Type B pancreatic cell (in vitro differentiated cells): ENCODE results near the gene RIMOC1. TPM values are rescaled to one million over a fixed set of nuclear protein-coding genes. Genes with fewer than 3 reads are reported as not detected.

Source experiments
- DNase-seq: peaks from one replicate; pipeline ENCODE4 v3.0.0; 2021; ENCODE audit warnings: mixed read lengths; ENCODE audit not compliant: unreplicated experiment; ENCODE audit errors: extremely low spot score
- H3K27ac Mint-ChIP-seq: 2 replicates; pipeline ENCODE4 v1.8.0; 2021; ENCODE audit warnings: mild to moderate bottlenecking, mixed read lengths
- H3K27me3 Mint-ChIP-seq: 2 replicates; pipeline ENCODE4 v1.8.0; 2021; ENCODE audit warnings: mixed read lengths
- H3K36me3 Mint-ChIP-seq: 2 replicates; pipeline ENCODE4 v1.8.0; 2021; ENCODE audit warnings: mixed read lengths
- H3K4me1 Mint-ChIP-seq: one replicate; pipeline ENCODE4 v1.8.0; 2021; ENCODE audit warnings: mixed read lengths; ENCODE audit not compliant: unreplicated experiment
- H3K4me3 Mint-ChIP-seq: 2 replicates; pipeline ENCODE4 v1.8.0; 2021; ENCODE audit warnings: mild to moderate bottlenecking, mixed read lengths
- H3K9me3 Mint-ChIP-seq: 2 replicates; pipeline ENCODE4 v1.8.0; 2021; ENCODE audit warnings: mixed read lengths
- CTCF ChIP-seq: fragments of 200-600 bp; sonication (generic); conservative IDR thresholded peaks from 2 replicates; pipeline ENCODE4 v1.5.0; 2021; ENCODE audit warnings: antibody characterized with exemption, mild to moderate bottlenecking
- total RNA-seq: library from RNA; stranded (reverse); gene quantifications from 2 replicates; pipeline ENCODE4 v1.2.1, GENCODE V29; 2021; ENCODE audit warnings: low replicate concordance

Gene RIMOC1
- total RNA-seq, 1 donor from 2014 or later: 39.0 TPM

DNA sequence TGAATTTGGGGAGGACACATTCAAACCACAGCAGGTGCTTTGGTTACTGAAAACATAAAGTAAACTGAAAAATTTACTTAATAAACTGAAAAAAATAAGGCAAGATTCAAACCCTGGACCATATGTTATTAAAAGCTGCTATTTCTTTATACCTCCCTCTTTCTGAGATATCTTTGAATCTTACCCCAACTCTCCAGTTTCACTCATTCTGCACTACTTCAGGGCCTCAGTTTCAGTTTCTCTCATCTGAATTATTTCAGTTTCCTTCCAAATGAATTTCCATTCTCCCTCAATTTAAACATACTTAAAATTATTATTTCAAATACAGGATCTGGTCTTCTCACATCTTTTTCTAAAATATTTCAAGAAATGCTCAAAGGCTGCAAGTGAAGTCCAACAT, 29.0 kb upstream of the RIMOC1 start:
- Mint-ChIP-seq H3K27me3 (no peaks in the 10 kb centered on the region), H3K9me3 (no peaks in the 10 kb centered on the region), H3K4me1 (peaks cover 12% of the 10 kb centered on the region), H3K27ac (no peak overlapping the region), H3K36me3 (no peaks in the 10 kb centered on the region), H3K4me3 (no peak overlapping the region)
- no peak for DNase-seq
- TF ChIP-seq CTCF: no peak

DNA sequence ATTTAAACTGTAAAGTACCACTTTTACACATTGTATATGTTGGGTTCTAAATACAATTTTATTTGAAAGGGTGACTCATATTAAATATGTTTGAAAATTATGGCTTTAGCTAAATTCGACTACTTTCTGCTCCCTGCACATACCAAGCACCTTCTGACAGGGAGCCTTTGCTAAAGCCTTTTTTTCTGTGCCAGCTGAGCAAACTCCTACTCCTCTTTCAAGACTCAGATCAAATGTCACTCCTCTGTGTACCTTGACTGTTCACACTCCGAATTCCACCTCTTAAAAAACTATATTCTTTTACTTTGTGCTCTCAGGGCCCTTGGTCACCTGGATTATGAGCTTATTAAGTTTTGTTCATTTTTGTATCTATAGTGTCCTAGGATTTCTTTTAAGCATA, 27.5 kb upstream of the RIMOC1 start:
- Mint-ChIP-seq H3K27ac (no peak overlapping the region), H3K4me3 (no peak overlapping the region), H3K9me3 (no peaks in the 10 kb centered on the region), H3K36me3 (no peaks in the 10 kb centered on the region), H3K27me3 (no peaks in the 10 kb centered on the region), H3K4me1 (peaks cover 8% of the 10 kb centered on the region)
- no peak for DNase-seq
- TF ChIP-seq CTCF: no peak

DNA sequence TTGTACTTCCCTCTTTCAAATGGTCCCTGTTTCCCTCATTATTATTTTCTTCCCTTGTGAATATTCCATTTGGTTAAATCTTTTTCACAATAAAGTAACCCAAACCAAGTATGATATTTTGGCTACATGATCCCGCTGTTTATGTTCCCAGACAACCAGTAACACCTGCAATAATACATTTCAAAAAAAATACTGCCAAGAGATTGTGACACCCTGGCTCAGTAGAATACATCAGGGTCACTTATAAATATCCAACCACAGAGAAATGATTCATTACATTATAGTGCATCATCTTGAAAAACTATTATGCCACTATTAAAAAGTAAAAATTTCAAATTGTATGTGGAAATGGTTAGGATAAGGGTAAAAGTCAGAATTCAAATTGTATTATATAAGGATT, 26.7 kb upstream of the RIMOC1 start:
- H3K4me3 Mint-ChIP-seq: no peak overlapping the region
- peaks cover 8% of the 10 kb centered on the region for H3K4me1 Mint-ChIP-seq
- DNase-seq: no peak
- H3K36me3 Mint-ChIP-seq: no peaks in the 10 kb centered on the region
- H3K9me3 Mint-ChIP-seq: no peaks in the 10 kb centered on the region
- no peak overlapping the region for H3K27ac Mint-ChIP-seq
- no peak for TF ChIP-seq CTCF
- no peaks in the 10 kb centered on the region for H3K27me3 Mint-ChIP-seq

GRCh38 chr5:41878173-41878572, 26.0 kb upstream of the RIMOC1 start:
- H3K27ac Mint-ChIP-seq: no peak overlapping the region
- no peaks in the 10 kb centered on the region for H3K9me3 Mint-ChIP-seq
- peaks cover 8% of the 10 kb centered on the region for H3K4me1 Mint-ChIP-seq
- TF ChIP-seq CTCF: no peak
- no peaks in the 10 kb centered on the region for H3K27me3 Mint-ChIP-seq
- H3K4me3 Mint-ChIP-seq: no peak overlapping the region
- DNase-seq: no peak
- no peaks in the 10 kb centered on the region for H3K36me3 Mint-ChIP-seq

- no peak overlapping the region for H3K4me3 Mint-ChIP-seq
- no peak for TF ChIP-seq CTCF
- no peaks in the 10 kb centered on the region for H3K27me3 Mint-ChIP-seq
- H3K36me3 Mint-ChIP-seq: no peaks in the 10 kb centered on the region
- H3K4me1 Mint-ChIP-seq: peaks cover 8% of the 10 kb centered on the region
- DNase-seq: no peak
- H3K27ac Mint-ChIP-seq: no peak overlapping the region
- no peaks in the 10 kb centered on the region for H3K9me3 Mint-ChIP-seq
These were observed 25.3 kb upstream of the RIMOC1 start for GRCh38 chr5:41878643-41879478.
